ENCODE results near the gene PLP1.

DNA sequence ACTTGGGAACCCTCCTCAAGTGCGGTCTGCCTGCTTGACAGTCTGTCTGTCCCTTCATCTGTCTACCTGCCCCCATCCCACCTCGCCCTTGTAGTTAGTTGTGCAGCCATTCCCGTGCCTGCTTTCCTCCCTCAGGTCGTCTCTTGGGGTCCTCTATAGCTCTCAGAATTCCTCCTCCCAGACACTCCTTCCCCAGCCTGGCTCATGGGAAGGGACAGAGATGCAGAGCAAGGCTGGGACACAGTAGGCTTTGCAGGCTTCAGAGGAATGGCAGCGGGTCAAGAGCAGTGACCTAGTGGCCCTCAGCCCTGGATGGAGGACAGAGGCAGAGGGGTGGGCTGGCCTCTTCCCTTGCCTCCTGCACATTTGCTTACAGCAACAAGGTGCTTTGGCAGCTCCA is 47.6 kb upstream of the PLP1 start:
- no peak for TF ChIP-seq POLR2AphosphoS5 (IDR thresholded peaks at IDR 0.05; ENCODE audit: low read depth, low read length)
- TF ChIP-seq BRCA1 (IDR thresholded peaks at IDR 0.05; ENCODE audit: low read depth, low read length), result no peak
- TF ChIP-seq SP2 (IDR thresholded peaks at IDR 0.05; ENCODE audit: low read length), result no peak
- TF ChIP-seq, protein P1, sequence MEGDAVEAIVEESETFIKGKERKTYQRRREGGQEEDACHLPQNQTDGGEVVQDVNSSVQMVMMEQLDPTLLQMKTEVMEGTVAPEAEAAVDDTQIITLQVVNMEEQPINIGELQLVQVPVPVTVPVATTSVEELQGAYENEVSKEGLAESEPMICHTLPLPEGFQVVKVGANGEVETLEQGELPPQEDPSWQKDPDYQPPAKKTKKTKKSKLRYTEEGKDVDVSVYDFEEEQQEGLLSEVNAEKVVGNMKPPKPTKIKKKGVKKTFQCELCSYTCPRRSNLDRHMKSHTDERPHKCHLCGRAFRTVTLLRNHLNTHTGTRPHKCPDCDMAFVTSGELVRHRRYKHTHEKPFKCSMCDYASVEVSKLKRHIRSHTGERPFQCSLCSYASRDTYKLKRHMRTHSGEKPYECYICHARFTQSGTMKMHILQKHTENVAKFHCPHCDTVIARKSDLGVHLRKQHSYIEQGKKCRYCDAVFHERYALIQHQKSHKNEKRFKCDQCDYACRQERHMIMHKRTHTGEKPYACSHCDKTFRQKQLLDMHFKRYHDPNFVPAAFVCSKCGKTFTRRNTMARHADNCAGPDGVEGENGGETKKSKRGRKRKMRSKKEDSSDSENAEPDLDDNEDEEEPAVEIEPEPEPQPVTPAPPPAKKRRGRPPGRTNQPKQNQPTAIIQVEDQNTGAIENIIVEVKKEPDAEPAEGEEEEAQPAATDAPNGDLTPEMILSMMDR (IDR thresholded peaks at IDR 0.05; ENCODE audit: control extremely low read depth in 1 of 3, insufficient read depth in 1 of 3, low read depth in 1 of 3, low read length in 3 of 3), result no peak
